HG03460 (cell line): Measurements from ENCODE around the gene ARFGAP1.

Experiments
- ATAC-seq: cut with Tn5 transposase; IDR thresholded peaks from one replicate; pipeline ENCODE4 v1.9.1; 2021; ENCODE audit not compliant: unreplicated experiment

ARFGAP1 gene

DNA sequence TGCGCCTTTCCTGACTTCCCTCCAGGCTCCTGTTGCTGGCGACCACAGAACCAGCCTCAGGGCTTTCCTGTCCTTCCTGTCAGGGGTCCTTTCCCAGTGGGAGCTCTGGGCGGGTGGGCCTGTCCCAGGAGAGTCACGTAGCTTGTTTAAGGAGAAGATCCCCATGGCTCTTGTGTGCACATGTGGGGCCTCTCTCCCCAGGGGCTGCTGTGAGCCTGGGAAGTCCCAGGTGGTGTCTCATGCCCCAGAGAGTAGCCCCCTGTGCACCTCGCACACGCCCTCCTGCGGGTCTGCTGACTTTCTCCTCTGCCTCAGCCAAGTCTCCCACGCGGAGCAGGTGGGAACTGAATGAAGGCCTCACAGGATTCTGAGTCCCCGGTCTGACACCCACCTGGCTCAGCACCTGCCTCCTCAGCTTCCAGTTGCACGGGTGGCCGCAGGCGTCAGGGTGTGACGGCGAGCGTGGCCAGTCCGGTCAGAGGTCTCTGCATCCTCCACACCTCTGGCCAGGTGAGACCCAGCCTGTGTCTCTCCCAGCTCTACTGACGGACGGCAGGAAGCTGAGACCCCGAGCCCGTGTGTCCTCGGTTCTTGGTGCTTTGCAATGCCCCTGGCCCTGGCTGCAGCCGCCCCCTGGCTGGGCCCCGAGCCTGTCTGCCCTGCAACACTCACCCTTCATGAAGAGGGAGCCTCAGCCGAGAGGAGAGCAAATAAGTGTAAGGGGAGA, 12.7 kb upstream of the ARFGAP1 start:
- ATAC-seq: no peak

DNA sequence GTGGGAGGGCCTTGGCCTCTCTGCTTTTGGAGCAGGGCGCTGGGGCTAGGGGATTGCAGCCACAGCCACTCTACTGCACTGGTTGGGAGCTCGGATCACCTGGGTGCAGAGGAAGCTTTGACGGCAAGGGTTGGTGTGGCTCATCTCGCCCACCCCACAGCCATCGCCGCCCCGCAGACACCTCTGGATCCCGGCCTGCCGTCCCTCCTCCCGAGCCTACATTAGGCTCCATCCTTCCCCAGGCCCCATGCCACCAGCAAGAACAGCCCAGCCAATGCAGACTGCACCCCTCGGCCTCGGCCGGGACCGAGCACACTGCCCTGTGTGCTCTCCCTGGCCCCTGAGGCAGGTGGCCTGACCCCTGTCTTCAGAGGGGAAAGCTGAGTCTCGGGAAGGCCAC, 12.1 kb upstream of the ARFGAP1 start:
- ATAC-seq: no peak

DNA sequence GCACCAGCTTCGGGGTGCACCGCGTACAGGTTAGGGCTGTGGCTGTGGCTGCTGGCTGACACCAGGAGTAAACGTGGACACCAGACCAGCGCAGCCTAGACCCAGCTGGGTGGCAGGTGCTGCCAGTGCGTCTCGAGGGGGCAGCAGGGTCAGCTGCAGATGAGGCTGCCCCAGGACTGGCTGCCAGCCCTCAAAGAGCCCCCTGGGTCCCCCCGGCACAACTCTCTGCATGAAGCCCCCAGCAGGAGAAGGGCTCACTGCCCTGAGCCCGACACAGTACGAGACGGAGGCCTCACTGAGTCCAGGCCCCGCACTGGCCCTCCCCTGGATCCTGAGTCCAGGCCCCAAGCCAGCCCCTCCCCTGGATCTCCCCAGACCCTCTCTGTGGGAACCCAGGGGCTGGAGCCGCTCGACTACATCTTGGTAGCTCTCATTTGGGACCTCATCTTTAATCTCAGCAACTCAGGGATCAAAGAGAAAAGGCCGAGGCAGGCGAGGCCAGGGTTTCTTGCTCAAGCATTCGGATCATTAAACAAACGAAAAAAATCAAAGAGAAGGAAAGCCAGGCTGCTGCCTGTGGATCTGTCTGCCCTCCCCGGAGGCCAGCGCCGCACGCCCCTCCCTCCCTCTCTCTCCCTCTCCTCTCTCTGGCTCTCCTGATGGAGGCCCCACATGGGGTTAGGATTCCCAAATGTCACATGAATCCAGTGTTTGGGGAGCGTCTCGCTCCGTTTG, 11.4 kb upstream of the ARFGAP1 start:
- no peak for ATAC-seq

DNA sequence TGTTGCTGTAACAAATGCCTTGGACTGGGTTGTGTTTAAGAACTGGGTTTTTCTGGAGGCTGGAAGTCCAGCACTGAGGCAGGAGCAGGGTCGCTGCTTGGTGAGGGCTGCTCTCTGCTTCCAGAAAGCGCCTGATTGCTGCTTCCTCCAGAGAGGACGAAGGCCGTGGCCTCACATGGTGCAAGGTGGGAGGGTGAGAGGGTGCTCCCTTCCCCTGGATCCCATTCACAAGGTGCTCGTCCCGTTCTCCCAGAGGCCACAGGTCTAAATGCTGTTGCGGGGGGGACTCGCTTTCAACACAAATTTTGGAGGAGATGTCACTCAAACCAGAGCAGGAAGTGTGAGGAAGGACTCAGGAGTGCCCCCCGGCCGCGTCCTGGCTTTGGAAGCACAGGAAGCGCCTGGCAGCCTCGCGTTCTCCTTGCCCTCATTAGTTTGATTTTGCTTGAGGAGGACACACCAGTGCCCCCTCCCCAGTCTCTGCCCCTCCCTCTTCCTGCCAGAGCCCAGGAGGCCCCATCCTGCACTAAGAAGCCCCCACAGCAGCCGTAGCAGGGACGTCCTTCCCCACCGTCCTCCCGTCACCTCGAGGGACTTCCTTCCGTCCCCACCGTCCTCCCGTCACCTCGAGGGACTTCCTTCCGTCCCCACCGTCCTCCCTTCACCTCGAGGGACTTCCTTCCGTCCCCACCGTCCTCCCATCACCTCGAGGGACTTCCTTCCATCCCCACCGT, 10.7 kb upstream of the ARFGAP1 start:
- no peak for ATAC-seq

DNA sequence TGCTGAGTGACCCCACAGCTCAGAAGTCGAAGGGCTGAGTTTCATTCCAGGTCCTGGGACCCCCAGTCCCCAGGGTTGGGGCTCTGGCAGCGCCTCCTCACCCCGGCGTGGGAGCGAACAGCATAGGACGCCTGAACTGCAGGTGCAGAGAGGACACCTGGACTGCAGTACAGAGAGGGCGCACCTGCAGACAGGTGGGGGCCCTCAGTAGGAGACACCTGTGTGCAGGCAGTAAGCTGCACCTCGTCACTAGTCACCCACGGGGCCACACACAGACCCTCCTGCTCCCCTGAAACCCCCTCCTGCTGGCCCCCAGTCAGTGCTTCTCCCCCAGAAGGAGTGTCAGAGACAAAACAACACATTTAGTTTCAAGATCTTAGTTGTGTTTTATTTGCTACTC, 9.8 kb upstream of the ARFGAP1 start:
- ATAC-seq: no peak

DNA sequence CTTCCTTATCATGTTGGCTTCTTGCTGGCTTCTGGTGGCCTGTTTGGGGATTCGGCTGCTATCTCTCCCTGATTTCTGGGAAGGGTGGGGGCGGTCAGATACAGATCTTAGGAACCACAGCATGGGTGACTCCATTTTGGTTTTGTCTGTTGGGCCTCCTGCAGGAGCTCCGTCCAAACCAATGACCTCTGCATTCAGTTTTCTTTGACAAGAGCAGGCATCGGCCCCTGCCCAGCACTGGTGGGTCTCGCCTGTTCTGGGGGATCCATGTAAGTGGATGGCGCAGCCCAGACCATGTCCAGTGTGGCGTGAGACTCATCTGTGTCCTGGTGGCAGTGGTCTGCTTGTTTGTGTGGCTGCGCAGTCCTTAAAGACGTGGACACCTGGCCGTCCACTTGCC, 8.6 kb upstream of the ARFGAP1 start:
- ATAC-seq: no peak

DNA sequence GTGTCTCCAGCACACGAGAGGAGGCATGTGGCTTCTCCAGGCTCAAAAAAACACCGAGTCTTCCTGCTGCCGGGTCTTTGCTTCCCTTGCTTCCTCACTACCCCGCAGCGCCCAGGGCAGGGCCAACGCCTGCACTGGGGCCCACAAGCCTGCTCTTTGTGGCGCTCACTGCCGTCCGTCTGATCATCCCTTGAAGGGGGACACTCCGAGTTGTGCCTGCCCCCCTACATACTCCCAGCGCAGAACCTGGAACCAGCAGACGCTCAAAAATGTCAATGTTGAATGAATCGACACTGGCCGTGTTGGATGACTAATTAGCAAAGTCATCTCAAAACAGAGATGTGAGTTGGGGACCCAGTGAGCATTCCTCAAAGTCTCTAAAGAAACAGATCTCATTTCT, 8.1 kb upstream of the ARFGAP1 start:
- no peak for ATAC-seq

DNA sequence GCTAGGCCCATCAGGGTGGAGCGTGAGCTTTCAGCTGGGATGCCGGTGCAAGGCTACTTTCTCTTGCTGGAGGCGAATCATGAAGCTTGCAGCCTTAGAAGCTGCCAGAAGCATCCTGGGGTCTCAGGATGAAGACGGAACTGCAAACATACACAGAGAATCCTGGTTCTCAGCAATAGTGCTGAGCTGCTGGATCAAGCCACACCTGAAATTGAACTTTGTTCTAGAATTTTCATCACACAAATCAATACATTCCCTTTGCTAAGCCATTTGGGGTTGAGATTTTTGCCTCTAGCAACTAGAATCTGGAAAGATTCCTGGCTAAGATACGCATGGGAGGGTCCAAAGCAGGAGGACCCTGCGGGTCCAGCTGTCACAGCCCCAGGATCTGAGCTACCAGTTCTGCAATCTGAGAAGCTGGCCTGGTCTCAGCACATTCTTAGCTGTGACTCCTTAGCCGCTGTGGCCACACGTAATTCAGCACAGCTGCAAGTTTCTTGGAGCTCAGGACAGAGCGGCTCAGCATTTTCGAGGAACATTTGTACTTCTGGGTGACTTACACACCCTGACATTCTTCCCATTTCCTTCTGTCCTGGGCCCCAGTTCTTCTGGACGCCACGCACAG, 6.6 kb upstream of the ARFGAP1 start:
- ATAC-seq: no peak

DNA sequence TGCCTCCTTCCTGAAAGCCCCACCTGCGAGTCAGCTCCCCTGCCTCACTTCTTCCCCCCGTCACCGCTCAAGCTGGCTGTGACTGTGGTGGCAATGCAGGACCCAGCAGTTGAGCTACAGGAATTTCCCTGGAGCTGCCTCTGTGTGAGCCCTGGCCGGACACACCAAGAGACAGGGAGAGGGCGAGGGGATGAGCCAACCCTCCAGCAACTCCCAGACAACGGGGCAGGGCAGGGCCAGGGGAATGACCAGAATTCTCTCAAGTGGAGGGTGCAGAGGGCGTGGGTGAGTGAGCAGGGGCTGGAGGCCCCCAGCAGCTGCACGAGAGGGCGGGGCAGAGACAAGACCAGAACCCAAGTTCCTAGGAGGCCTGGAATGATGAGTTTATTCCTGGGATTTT, 4.9 kb upstream of the ARFGAP1 start:
- ATAC-seq: no peak

DNA sequence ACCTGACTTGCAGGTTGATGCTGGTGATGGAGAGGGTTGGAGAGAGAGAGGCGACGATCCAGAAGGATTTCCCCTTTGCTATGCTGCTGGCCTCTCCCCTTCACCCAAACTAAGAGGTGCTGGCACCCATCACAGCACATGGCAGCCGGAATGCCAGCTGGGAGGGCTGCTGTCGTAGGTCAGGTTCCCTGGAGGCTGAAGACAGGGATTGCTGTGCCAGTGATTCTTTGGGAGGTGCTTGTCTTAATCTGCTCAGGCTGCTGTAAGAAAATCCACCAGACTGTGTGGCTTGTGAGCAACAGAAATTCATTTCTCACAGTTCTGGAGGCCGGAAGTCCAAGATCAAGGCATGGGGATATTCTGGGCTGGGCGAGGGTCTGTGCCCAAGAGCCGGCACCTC, 4.4 kb upstream of the ARFGAP1 start:
- no peak for ATAC-seq

DNA sequence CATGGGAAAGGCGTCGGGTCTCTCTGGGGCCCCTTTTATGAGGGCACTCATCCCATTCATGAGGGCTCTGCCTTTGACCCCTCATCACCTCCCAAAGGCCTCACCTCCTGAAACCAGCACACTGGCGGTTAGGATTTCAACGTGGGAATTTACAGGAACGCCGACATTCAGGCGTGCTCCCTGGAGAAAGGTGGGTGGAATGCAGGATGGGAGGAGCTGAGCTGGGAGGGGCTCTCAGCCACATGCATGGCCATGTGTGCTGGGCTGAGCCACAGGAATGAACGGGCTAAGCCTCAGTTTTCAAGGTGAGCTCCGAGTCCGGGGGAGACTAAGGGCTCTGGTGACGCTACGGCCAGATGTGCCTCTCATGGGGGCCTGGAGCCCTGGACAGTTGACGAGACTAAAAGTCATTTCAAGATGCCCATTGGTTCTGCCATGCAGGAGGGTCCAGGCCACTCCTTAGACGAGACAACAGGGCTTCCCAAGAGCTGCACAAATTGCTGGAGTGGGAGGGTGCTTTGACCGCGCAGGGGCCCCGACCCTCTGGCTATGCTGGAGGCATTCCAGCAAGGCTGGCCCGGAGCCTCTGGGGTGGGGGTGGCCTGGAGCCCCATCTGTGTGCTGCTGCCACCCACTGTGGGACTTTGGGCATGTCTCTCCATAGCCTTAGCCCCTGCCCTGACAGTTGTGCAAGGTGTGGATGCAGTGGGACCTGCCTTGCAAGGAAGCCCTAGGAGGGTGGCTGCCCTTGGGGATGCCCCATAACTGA, 3.8 kb upstream of the ARFGAP1 start:
- no peak for ATAC-seq

DNA sequence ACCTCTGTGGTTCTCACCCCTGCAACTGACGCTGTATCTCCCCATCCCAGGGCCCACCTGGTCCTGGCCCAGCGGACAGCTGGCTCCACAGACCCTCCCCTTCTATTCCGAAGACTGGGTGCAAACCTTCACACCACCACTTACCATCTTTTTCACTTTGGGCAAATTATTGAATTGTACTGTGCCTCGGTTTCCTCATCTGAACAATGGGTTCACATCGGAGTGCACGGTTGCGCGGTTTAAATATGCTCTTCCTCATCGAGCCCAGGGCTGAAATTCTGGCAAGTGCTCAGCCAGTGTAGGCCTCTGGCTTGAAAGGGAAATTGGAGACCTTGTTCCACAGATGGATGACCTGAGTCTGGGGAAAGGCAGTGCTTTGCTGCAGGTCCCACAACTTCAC, 2.9 kb upstream of the ARFGAP1 start:
- no peak for ATAC-seq

DNA sequence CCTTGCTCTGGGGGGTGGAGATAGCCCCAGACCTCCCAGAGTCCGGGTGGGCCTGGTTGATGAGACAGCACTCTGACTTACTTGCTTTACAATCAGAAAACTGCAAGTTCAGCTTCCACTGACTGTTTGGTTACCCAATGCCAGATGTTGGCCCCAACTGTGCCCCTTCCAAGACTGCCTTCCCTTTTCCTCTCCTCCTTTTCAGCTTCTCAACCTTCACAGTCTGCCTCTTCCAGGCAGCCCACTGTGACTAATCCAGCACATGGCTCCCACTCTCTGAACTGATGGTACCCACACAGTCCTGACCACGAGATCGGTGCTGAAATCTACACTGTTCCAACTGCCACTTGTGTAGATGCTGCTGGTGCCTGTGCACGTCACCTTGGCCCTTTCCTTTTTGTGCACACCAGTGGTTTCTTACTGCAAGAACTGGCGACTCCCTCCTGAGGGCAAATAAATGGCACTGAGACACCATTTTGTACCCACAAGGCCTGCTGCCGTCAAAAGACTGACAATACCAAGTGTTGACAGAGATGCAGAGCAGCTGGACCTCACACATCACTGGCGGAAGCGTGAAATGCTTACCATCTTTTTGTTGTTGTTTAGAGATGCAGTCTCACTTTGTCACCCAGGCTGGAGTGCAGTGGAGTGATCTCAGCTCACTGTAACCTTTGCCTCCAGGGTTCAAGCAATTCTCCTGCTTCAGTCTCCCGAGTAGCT, 1.8 kb upstream of the ARFGAP1 start:
- no peak for ATAC-seq

DNA sequence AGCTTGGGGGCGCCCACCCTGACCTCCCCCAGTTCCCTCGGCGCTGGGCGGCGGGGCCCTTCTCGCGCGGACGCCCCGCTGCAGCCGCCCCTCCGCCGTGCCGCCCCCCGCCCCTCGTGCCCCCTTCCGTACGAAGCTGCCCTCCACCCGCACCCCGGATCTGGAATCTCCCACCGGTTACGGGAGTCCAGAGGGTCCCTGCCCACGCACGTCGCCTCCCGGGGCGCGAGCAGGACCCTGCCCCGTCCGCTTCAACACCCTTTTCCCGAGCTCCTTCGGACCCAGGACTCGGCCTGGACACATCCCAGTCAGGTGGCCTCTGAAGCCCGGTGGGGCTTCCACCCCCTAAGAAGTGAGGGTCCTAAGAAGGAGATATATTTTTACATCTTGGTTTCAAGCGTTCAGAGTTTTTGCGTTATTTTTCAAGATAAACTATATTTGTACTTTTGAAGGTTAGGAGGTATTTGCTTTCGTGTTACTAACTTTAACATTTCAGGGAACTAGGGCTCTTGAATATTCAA, 506 bp downstream of the ARFGAP1 start:
- no peak for ATAC-seq

DNA sequence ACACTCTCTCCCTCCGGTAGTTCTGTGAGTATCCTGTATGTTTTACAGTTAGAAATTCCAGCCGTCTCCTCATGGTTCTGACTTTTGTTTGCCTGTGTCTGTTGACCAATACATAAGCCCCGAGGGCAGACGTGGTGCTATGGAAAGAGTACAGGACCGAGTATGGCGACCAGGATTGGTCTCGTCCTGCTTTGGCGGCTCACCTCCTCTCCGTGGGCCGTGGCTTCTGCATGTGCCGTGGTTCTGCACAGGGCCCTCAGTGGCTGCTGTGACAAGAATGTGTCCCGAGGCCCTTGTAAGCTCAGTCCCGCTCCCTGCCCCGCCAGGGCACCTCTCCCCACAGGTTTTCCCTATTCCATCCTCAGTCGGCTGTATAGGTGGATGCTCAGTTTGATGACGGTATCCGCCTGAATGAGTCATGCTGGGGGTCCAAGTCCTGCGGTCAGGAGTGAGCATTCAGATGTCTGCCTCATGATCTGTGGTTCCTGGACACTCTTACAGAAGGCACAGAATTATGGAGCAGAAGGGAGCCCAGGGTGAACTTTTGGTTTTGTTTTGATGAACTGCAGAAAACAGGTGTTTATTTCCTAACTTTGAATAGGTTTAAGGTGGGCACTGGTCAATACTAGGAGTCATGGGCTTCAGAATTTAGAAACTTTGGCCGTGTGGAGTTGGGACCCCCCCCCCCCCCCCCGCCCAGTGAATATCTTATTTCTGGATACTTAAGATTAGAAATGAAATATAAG, 1.2 kb downstream of the ARFGAP1 start:
- ATAC-seq: no peak

DNA sequence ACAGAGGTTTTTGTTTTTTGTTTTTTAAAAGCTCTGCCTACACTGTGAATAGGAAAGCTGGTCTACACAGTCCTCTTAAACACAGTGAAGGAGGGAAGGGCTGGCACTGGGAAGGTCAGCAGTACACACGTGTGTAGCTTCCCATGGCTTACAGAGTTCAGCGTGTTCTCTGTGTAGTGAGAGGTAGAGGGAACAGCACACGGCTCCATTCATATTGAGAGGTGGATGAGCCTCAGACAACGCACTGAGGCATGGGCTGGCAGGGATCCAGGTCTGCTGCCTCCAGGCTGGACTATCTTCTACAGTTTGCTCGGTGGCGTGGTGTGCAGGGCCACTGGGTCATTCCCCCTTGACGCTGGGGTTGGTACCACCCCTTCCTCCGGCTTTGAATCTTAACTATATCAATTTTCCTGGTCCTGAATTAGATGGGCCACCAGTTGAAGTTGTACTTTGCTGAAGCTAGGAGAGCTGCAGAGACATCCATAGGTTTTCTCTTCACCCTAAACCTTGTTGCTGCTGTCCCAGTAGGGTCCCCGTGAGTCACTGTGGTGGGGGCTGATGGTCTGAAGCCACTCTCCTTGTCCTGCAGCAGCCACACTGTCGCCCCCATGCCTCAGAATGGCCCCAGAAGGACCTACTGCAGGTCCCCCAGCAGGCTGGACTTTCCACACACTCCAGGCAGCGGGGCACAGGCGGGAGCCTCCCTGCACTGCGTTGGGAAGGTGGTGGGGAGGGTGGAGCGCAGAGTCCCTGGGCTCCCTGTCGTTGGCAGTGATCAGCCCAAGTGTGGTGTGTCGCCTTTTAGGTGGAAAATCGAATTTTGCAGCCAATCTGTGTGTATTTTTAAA, 2.0 kb downstream of the ARFGAP1 start:
- no peak for ATAC-seq

DNA sequence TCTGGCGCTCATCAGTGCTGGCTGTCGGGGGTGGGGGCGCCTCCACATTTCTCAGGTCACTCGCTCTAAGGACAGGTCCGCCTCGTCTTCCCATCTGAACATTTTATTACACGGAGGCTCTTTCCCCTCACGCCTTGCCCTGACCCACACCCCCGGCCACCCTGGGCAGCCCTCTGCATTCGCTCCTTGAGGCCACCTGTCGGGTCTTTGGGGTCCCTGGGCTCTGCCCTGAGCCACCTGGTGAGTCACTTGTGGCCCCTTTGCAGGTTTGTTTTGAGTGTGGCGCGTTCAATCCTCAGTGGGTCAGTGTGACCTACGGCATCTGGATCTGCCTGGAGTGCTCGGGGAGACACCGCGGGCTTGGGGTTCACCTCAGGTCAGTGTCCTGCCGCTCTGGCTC, 3.2 kb downstream of the ARFGAP1 start:
- ATAC-seq: no peak

DNA sequence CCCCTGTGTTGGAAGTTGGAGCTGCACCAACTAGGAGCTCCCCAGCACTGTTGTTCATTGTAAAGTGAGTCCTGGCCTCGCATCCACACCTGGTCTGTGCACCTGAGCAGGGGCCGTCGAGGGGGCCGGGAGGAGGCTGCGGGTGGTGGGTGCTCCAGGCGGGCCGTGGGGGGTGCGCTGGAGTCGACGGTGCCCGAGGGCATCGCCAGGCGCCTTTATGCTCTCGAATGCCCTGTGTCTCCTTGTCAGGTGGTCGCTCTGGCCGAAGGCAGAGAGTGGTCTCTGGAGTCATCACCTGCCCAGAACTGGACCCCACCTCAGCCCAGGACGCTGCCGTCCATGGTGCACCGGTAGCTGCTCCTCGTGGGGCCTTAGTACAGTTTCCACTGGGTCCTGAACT, 4.3 kb downstream of the ARFGAP1 start:
- no peak for ATAC-seq
